GM18526 (cell line): ENCODE data around the gene DPP8.
A peak's percentile ranks its signal among the peaks of the same experiment; 100 is the strongest.

Source experiments
- POLR2A ChIP-seq: IDR thresholded peaks from 3 replicates; pipeline ENCODE4 v1.6.1; 2011; ENCODE audit not compliant: insufficient read length; ENCODE audit errors: extremely low read depth

Gene DPP8

DNA sequence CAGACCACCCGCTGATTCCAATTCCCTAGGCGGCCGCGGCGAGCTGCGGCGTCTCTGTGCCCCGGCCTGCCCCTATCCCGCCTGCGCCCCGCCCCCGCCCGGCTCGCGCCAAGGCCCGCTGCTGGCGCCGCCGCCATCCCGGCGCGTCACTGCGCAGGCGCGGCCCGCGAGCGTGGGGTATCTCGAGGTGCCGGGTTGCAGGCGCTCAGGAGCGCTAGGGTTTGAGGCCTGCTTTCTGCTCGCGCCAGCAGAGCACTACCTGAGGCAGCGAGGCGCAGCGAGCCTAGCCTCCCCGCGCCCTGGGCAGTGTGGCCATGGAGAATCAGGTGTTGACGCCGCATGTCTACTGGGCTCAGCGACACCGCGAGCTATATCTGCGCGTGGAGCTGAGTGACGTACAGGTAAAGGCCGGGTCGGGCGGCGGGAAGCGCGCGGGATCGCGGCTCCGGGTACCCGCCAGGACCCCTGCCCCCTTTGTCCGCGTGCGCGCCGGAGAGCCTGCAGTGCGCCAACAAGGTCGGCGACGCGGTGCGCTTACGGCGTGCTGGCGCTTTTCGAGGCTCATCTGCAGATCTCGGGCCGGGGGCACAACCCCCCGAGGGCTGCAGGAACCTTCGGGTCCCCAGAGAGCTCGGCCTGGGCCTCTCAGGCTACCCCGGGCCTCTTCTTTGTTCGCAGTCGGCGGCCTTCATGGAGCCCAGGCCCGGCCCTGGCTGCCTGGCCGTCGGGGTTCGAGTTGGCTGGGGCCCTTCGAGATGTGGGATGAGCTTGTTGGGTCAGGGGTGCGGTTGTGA, 13.0 kb upstream of the DPP8 start, which contains the start of gene HACD3:
HACD3 (plus strand) TSS at position 146 of the 794 bp plus-strand sequence; CDS start at position 315, 169 bp downstream.
- TF ChIP-seq POLR2A, result peak; percentile 75

DNA sequence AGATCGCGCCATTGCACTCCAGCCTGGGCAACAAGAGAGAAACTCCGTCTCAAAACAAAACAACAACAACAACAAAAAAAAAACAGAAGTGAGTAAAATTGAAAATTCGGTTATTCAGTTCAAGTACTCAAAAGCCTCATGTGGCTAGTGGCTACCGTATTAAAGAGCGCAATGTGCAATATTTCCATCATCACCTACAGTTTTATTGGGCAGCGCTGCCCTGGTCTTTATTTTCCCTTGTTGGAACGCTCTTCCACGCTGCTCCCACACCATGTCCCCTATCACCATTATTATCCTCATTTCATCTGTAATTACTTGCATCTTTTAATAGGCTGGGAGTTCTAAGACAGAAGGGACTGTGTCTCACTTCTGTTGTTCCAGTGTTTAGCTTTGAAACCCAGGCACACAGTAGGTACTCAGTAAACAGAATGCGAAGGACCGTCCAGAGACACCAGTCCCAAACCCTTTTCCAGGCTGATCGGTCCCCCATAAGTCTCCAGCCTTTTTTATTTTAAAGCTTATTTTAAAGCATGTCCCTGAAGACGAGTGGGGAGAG, 12.4 kb upstream of the DPP8 start:
- no peak for TF ChIP-seq POLR2A

GRCh38 chr15:65528461-65529060, 11.1 kb upstream of the DPP8 start:
- TF ChIP-seq POLR2A, result no peak

DNA sequence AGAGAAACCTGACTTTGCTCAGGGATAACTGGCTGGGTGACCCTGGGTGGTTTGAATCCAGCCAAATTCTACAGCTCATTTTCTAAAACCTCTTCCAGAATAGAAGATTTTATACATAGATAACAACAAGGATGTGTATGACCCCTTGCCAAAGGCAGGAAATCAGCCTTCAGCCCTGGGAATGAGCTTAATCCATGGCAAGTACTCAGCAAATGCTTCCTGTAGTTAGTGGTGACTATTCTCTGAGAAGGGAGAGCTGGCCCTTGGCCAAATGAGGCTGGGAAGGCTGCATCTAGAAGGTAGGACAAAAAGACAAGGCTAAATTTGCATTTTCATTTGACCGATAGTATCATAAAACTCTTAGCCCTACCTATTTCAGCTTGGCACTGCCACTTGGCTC, 8.1 kb upstream of the DPP8 start:
- TF ChIP-seq POLR2A, result no peak

- TF ChIP-seq POLR2A, result no peak
Observed at GRCh38 chr15:65524226-65524625, 6.7 kb upstream of the DPP8 start.

- TF ChIP-seq POLR2A, result no peak
Observed at GRCh38 chr15:65521350-65521749, 3.9 kb upstream of the DPP8 start.

- TF ChIP-seq POLR2A, result no peak
Observed at GRCh38 chr15:65518633-65519285, 1.3 kb upstream of the DPP8 start.

DNA sequence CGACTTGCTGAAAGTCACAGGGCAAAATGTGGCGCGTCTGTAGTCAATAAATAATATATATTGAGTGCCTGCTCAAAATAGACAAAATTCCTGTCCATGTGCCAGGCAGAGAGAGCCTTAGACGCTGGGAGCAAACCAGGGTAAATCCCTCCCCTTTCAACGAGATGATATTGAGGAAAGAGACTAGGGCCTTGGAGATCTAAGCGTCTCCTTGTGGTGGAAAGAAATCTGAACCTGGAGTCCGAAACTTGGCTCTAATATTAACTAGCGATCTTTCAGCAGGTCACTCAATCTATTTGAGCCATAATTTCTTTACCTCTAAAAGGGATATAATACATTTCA, 348 bp upstream of the DPP8 start:
- TF ChIP-seq POLR2A, result no peak

DNA sequence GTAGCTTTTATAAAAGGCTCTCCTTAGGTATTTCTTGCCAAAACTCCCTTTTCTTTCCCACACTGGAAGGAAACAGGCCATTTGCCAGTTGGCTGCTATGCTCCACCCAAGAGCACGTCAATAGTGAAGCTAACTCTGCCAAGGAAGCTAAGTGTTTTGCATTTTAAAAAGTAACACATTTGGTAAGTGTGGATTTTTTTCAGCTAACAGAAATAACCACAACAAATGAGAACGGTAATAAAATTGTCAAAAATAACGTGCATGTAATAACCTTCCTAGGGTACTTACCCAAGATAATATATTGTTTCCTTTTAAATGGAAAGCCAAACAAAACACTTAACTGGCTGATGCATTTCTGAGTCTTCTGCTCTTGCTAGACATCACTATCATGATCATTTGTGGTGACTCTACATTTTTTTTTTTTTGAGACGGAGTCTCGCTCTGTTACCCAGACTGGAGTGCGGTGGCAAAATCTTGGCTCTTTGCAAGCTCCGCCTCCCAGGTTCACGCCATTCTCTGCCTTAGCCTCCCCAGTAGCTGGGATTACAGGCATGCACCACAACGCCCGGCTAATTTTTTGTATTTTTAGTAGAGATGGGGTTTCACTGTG, 4.6 kb downstream of the DPP8 start:
- TF ChIP-seq POLR2A, result no peak

DNA sequence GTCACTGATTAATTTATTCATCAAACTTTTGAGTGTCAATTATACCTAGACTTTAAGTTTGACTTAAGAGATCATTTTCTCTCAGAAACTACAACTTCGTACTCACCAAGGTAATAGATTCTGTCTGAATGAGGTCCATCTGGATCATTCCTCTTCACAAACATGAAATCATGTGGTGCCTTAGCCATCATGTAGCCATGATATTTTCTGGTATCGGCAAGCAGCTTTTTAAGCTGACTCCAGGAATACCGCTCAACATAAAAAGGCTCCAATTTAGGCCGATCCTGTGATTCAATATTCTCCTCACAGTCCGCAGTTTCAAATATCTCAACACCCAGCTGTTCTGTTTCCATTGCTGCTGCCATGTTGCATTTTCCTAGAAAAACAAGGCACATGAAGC, 5.3 kb downstream of the DPP8 start:
- no peak for TF ChIP-seq POLR2A

GRCh38 chr15:65509321-65509720, 8.2 kb downstream of the DPP8 start:
- no peak for TF ChIP-seq POLR2A

GRCh38 chr15:65494076-65494475, 23.4 kb downstream of the DPP8 start:
- no peak for TF ChIP-seq POLR2A

GRCh38 chr15:65484876-65485275, 32.6 kb downstream of the DPP8 start:
- TF ChIP-seq POLR2A, result no peak

- TF ChIP-seq POLR2A, result no peak
Observed at GRCh38 chr15:65476903-65477302, 40.6 kb downstream of the DPP8 start.

GRCh38 chr15:65470866-65471265, 46.6 kb downstream of the DPP8 start:
- no peak for TF ChIP-seq POLR2A
